A549 (cell line): ENCODE measurements around the gene PAPPA2.

ENCODE experiments used
- CEBPB ChIP-seq, 2 experiments: fragments of >200 bp in 1 of 2; sonication (Bioruptor Twin) in 1 of 2; formaldehyde crosslinking in 1 of 2; IDR thresholded peaks; 2 replicates each; pipeline ENCODE4 v1.6.1; 2012 to 2016
- CHD2 ChIP-seq: fragments of 150-350 bp; IDR thresholded peaks from 2 replicates; pipeline ENCODE4 v1.6.1; 2014; ENCODE audit warnings: low read length; ENCODE audit not compliant: partially characterized antibody
- JUN ChIP-seq, 2 experiments: fragments of >200 bp; sonication (Bioruptor Twin); formaldehyde crosslinking; IDR thresholded peaks; 2 replicates in 1 of 2; 3 replicates in 1 of 2; pipeline ENCODE4 v1.6.1; 2016 to 2017
- JUNB ChIP-seq: fragments of >200 bp; sonication (Bioruptor Twin); formaldehyde crosslinking; IDR thresholded peaks from 2 replicates; pipeline ENCODE4 v1.6.1; 2016
- MAFK ChIP-seq: fragments of 450-650 bp; IDR thresholded peaks from 2 replicates; pipeline ENCODE4 v1.6.1; 2014; ENCODE audit not compliant: partially characterized antibody
- NR3C1 ChIP-seq: fragments of >200 bp; sonication (Bioruptor Twin); formaldehyde crosslinking; IDR thresholded peaks from 3 replicates; pipeline ENCODE4 v1.6.1; 2017
- PHF8 ChIP-seq: fragments of 200-600 bp; sonication (generic); IDR thresholded peaks from 2 replicates; pipeline ENCODE4 v1.6.1; 2016; ENCODE audit warnings: low read depth, mild to moderate bottlenecking, antibody characterized with exemption, moderate library complexity, borderline replicate concordance
- POLR2A ChIP-seq: IDR thresholded peaks from 2 replicates; pipeline ENCODE4 v1.6.1; 2012; ENCODE audit warnings: mild to moderate bottlenecking, low read length
- RAD21 ChIP-seq, 2 experiments: fragments of >200 bp in 1 of 2; sonication (Bioruptor Twin) in 1 of 2; formaldehyde crosslinking in 1 of 2; IDR thresholded peaks in 1 of 2; conservative IDR thresholded peaks in 1 of 2; 2 replicates in 1 of 2; 3 replicates in 1 of 2; pipeline ENCODE4 v1.6.1; 2012 to 2018; ENCODE audit warnings: inconsistent platforms in 1 of 2
- RFX5 ChIP-seq: fragments of 450-650 bp; IDR thresholded peaks from 2 replicates; pipeline ENCODE4 v1.7.1; 2014; ENCODE audit warnings: antibody characterized with exemption, mild to moderate bottlenecking, moderate library complexity
- ZFP36 ChIP-seq: fragments of 450-650 bp; IDR thresholded peaks from 2 replicates; pipeline ENCODE4 v1.6.1; 2014; ENCODE audit warnings: borderline replicate concordance; ENCODE audit not compliant: partially characterized antibody
- TF ChIP-seq, protein P1 (sequence below): fragments of >200 bp; sonication (Bioruptor Twin); formaldehyde crosslinking; IDR thresholded peaks from 3 replicates; pipeline ENCODE4 v1.5.1; 2016
- TF ChIP-seq, protein P2 (sequence below): fragments of 450-650 bp; IDR thresholded peaks from 2 replicates; pipeline ENCODE4 v1.6.1; 2014; ENCODE audit warnings: antibody characterized with exemption

DNA sequence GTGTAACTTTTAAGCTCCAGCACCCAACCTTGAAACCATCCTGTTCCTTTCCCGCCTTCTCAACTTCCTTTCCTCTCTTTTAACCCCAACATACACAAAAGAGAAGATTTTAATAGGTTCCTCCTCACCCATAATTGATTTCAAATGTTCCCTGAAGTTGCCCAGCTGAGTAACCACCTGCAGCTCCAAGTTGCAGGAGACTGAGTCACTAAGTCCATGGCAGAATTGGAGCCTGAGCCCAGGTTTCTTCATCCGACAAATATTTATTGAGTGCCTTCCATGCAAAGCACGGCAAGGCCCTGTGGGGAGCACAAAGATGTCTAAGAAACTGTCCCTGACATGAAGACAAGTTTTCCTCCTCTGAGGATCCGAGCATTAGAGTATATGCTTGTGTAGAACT lies 97.7 kb downstream of the PAPPA2 start:
- TF ChIP-seq CEBPB (IDR thresholded peaks at IDR 0.05) = no peak
- TF ChIP-seq PHF8 = no peak
- TF ChIP-seq, protein P1, sequence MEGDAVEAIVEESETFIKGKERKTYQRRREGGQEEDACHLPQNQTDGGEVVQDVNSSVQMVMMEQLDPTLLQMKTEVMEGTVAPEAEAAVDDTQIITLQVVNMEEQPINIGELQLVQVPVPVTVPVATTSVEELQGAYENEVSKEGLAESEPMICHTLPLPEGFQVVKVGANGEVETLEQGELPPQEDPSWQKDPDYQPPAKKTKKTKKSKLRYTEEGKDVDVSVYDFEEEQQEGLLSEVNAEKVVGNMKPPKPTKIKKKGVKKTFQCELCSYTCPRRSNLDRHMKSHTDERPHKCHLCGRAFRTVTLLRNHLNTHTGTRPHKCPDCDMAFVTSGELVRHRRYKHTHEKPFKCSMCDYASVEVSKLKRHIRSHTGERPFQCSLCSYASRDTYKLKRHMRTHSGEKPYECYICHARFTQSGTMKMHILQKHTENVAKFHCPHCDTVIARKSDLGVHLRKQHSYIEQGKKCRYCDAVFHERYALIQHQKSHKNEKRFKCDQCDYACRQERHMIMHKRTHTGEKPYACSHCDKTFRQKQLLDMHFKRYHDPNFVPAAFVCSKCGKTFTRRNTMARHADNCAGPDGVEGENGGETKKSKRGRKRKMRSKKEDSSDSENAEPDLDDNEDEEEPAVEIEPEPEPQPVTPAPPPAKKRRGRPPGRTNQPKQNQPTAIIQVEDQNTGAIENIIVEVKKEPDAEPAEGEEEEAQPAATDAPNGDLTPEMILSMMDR = no peak
- no peak for TF ChIP-seq JUNB
- TF ChIP-seq RFX5 = no peak
- TF ChIP-seq JUN (IDR thresholded peaks at IDR 0.05) = no peak
- TF ChIP-seq POLR2A = no peak
- no peak for TF ChIP-seq RAD21 (conservative IDR thresholded peaks at IDR 0.05 in 1 of 2, IDR thresholded peaks at IDR 0.05 in 1 of 2)
- TF ChIP-seq MAFK = no peak
- no peak for TF ChIP-seq NR3C1
- no peak for TF ChIP-seq CHD2
- TF ChIP-seq, protein P2, sequence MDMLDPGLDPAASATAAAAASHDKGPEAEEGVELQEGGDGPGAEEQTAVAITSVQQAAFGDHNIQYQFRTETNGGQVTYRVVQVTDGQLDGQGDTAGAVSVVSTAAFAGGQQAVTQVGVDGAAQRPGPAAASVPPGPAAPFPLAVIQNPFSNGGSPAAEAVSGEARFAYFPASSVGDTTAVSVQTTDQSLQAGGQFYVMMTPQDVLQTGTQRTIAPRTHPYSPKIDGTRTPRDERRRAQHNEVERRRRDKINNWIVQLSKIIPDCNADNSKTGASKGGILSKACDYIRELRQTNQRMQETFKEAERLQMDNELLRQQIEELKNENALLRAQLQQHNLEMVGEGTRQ = no peak
- TF ChIP-seq ZFP36 = no peak
